ENCODE measurements around the gene FTO.

DNA sequence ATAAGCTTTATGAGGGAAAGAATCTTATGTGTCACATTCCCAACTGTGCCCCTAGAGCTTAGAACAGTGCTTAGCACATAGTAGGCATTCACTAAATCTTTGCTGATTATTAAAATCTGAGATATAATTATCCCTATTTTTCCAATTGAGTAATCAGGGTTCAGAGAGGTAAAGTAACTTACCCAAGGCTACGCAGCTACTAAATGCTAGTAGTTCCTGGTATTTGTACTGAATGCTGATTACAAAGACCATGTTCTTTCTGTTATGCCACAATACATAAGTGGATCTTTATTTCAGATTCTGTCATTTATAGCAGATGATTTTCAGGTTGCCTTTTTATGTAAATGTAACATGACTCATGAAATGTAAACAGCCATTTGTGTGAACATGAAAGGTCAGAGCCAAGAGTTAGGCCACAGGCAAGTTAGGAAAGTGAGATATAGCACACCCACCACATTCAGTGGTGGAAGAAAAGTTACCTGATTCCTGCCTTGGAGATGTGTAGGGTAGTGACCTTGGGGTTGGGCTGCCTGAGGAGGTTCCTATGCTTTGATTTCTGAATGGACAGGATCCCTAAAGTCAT lies 77.2 kb downstream of the FTO start:
- TF ChIP-seq, protein P1, sequence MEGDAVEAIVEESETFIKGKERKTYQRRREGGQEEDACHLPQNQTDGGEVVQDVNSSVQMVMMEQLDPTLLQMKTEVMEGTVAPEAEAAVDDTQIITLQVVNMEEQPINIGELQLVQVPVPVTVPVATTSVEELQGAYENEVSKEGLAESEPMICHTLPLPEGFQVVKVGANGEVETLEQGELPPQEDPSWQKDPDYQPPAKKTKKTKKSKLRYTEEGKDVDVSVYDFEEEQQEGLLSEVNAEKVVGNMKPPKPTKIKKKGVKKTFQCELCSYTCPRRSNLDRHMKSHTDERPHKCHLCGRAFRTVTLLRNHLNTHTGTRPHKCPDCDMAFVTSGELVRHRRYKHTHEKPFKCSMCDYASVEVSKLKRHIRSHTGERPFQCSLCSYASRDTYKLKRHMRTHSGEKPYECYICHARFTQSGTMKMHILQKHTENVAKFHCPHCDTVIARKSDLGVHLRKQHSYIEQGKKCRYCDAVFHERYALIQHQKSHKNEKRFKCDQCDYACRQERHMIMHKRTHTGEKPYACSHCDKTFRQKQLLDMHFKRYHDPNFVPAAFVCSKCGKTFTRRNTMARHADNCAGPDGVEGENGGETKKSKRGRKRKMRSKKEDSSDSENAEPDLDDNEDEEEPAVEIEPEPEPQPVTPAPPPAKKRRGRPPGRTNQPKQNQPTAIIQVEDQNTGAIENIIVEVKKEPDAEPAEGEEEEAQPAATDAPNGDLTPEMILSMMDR (IDR thresholded peaks at IDR 0.05), result no peak
- TF ChIP-seq POLR2A (IDR thresholded peaks at IDR 0.05), result no peak

All from adrenal gland (tissue), 5 donors.